GM19395 (cell line): ENCODE measurements around the gene GOLGA5.

Experiments used
- ATAC-seq: cut with Tn5 transposase; IDR thresholded peaks from one replicate; pipeline ENCODE4 v1.9.1; 2021; ENCODE audit warnings: mild to moderate bottlenecking, moderate library complexity; ENCODE audit not compliant: unreplicated experiment

Gene GOLGA5

DNA sequence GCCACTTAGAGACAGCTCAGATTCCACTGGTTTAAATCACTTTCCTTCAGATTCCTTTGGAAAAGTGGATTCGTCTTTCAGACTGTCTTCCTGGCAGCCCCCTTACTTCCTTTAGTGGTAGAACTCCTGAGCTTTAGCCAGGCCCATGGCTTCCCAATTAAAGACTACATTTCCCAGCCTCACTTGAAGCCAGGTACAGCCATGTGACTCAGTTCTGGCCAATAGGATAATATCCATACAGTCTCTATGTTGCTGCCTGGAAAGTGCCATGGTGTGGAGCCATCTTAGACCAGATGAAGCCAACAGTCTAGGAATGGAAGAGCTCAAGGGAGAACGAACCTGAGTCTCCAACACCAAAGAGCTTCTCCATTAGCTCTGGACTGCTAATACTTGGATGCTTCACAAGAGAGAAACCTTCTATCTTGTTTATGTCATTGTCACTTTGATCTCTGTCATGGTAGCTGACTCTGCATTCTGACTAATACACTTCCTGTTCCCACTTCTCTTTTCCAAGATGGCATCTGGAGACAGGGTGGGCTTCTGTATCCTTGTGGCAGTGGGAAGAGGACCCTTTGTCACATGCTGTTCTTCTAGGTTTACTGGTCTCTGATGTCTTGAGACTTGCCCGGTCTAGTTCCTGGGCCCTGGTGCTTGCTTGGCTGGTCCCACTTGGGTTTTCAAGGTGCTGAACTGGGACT is 15.1 kb upstream of the GOLGA5 start:
- ATAC-seq: peak; percentile 39

DNA sequence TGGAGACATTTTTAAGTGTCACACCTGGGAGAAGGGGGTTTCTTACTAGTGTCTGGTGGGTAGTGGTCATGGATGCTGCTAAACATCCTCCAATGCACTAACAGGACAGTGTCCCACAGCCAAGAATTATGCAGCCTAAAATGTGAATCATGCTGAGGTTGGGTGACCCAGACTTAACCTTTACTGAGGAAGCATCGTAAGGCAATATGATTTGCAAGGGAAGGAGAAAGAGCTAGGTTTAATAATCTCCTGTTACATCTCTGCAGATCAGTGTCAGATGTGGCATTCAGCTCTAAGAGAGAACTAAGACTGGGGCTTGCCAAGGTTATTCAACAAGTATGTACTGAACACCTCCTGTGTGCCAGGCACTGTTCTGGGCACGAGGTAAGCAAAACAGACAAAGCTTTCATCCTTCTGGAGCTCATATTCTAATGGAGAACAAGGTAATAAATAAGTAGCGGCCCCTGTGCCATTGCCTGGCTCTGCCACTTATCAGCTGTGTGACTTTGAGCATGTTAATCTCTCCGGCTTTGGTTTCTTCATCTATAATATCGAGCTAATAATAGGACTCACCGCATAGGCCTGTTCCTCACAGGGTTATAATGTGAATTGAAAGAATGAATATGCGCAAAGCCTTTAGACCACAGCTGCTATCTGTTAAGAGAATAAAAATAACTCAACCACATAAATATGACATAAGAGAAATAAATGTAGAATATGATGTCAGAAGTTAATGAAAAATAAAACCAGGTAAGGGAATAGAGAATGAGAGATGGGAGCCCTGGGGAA is 13.5 kb upstream of the GOLGA5 start:
- ATAC-seq: no peak

DNA sequence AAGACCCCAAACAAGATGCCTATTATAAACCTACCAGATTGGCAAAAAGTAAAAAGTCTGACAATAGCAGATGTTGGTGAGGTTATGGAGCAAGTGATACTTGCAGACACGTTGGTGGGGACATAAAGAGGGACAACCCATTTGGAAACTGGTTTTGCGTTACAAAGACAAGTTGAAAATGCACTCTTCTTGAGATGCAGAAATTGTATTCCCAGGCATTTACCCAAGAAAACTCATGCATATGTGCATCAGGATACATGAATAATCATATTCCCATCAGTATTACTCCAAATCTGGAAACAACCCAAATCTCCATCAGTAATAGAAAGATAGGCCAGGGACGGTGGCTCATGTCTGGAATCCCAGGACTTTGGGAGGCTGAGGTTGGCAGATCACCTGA is 12.8 kb upstream of the GOLGA5 start:
- no peak for ATAC-seq

DNA sequence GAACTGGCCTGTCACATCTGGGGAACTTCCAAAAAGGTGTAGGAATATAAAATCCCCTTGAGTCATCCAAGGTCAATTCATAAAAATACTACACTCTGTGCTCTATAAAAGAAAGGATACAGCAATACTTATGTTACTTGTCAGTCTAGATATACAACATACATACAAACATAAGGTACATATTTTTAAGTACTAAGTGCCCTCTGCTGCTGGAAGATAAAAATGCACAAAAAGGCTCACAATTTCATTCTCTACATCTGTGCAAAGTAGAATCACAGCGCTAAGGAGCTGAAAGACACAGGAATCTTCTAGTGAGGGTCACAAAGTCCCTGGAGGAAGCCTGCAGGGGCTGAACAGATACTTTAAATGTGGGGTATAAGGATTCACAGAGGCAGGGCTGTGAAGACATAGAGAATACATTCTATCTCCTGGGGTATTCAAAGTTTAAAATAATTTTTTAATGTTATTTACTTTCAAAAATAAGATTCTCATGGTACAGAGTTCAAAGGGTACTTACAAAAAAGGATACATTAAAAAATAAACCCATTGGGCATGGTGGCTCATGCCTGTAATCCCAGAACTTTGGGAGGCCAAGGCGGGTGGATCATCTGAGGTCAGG is 10.2 kb upstream of the GOLGA5 start:
- ATAC-seq: peak; percentile 69

DNA sequence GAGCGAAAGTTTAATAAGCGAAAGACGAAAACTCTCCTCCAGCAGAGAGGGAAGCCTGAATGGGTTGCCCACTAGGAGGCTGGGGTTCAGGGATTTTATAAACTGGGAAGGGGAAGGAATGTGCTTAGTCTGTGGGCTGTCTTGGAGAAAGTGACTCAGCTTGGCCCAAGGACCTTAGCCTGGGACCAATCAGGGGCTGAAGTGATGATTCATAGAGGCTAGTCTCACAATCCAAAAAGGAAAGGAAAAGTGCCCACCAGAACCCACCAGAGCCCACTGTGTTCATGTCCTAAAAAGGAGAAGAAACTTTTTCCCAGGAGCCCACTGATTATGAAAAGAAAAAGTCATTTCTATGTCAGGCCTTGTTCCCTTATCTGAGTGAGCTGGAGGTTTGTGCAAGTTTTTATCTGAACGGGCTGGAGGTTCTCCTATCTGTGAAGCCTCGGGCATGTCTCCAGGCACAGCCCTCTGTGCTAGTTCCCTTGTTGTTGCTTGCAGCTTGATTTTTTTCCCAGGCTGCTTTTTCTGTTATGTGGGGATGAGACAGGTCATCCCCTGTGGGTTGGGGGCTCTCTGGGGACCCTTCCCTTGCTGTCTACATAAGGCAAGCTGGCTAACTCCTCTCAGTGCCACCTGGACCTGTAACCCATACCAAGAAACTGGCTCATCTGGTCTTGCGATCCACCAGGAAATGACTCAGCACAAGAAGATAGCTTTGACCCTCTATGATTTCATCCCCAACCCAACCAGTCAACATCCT is 8.3 kb upstream of the GOLGA5 start:
- no peak for ATAC-seq

DNA sequence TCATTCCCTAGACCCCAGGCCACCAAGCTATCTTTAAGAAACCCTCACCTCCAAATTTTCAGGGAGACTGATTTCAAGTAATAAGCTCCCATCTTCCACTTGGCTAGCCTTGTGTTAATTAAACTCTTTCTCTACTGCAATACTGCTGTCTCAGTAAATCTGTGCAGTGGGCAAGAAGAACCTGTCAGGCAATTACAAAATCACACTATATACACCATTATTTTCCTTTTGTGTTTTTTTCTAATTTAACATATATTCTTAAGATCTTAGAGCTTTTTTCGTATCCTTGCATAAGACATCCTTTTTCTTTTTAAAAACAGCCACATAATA is 7.7 kb upstream of the GOLGA5 start:
- no peak for ATAC-seq

DNA sequence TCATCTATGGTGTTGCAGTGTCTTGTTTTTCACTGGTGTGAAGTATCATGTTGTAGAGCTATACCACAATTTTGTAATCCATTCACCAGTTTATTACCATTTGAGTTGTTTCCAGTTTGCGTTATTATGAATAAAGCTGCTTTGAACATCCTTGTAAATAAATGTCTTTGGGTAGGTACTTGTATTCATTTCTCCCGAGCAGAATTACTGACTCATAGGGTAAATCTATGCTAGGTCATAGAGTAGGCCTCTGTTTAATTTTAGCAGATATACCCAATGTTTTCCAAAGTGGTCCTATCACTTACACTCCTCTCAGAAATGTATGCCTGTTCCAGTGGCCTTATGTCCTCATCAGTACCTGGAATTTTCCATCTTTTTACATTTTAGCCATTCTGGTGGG is 6.6 kb upstream of the GOLGA5 start:
- no peak for ATAC-seq

DNA sequence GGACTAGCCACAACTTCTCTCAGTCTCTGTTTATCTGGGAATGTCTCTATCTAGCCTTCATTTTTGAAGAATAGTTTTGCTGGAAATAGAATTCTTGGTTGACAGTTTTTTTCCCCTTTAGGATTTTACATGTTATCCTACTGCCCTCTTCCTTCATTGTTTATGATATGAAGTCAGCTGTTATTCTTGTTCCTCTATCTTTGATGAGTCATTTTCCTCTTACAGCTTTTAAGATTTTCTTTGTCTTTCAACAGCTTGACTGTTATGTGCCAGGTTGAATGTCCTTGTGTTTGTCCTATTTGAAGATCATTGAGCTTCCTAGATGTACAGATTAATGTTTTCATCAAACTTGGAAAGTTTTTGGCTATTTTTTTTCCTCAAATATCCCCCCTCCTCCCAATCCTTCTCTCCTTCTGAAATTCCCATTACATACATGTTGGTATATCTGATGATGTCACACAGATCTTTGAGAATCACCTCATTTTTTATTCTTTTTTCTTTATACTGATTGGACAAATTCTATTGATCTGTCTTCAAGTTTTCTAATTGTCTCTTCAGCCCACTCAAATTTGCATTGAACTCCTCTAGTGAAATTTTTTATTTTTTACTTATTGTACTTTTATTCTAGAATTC is 4.5 kb upstream of the GOLGA5 start:
- no peak for ATAC-seq

DNA sequence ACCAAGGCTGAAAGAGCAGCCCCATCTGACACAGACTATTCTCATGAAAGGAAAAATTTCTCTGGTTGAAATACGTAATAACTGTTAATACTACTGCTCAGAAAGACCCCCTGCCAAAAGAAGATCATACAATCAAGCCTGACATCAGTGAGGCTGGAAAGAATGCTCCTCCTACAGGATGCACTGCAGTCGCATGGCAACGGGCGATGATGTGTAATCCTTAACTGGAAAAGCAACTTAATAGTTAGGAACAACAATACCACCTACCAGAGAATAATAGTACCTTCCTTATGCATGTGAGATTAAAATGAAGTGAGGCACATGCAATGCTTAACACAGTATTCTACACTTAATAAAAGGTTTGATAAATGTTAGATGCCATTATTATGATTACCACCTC is 1.2 kb upstream of the GOLGA5 start:
- ATAC-seq: no peak

DNA sequence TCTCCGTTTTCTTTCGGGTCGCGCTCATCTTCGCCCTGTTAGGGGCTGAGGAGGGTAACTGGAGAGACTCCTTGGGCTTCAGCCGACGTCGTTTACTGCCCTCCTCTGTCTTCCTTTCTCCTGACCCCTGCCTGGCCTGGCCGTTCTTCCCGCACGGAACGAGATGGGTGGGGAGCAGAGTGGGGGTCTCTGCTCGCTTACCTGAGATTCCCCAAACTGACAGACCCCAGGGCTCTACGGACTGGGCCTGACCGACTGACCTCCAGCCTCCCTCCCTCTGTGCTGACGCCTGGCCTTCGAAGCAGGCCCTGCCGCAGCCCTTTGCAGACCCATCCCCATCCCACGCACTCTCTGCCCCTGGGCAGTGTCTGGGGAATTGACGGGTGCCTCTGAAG is 439 bp downstream of the GOLGA5 start:
- ATAC-seq: no peak

DNA sequence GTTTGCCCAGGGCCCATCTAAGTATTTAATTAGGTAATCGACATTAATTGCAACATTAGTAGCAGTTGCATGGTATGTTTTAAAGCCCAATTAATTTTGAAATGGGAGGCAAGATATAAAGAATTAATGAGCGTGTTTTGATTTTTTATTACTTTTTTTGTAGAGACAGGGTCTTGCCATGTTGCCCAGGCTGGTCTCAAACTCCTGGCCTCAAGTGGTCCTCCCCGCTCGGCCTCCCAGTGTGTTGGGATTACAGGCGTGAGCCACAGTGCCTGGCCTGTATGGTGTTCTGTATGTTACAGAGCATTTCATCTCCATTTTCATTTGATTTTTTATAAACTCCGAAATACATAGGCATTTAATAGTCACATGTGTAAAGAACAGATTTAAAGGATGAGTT is 856 bp downstream of the GOLGA5 start:
- ATAC-seq: no peak

DNA sequence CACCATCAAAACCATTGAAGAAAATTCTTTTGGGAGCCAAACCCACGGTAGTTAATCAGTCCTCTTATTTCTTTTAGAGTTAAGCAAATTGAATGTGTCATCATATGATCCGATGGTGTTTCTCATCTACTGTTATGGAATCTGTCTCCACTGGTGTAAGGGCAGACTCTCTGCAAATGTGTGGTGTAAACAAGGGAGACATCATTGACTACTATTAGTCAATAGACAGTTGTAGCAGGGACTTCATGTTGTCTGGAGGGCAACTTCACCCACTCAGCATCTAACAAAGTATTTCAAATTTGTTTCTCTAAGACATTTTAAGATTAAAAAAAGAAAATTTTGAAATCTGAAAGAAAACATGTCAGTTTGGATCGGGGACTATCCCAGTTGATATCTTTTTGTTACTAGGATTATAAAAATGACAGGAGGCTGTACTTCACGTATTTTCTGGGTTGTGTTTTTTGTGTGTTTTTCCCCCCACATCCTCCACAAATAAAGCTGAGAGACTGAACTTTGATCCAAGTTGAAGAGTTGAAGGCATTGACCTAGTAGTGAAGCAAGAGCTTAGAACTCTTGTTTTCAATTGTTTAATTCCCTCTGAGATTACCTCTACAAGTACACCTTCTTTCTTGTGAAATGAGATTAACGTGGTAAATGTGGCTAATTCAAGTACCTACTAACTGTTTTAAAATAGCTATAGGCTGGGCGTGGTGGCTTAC is 4.0 kb downstream of the GOLGA5 start:
- ATAC-seq: no peak

DNA sequence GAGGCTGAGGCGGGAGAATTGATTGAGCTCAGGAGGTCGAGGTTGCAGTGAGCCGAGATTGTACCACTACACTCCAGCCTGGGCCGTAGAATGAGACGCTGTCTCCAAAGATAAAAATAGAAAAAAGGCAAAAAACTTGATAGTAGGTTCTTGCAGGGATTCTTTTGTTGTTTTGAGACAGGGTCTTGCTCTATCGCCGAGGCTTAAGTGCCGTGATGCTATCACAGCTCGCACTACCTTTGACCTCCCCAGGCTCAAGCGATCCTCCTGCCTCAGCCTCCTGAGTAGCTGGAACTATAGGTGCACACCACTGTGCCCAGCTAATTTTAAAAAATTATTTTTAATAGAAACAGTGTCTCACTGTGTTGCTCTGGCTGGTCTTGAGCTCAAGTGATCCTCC is 4.7 kb downstream of the GOLGA5 start:
- ATAC-seq: no peak

DNA sequence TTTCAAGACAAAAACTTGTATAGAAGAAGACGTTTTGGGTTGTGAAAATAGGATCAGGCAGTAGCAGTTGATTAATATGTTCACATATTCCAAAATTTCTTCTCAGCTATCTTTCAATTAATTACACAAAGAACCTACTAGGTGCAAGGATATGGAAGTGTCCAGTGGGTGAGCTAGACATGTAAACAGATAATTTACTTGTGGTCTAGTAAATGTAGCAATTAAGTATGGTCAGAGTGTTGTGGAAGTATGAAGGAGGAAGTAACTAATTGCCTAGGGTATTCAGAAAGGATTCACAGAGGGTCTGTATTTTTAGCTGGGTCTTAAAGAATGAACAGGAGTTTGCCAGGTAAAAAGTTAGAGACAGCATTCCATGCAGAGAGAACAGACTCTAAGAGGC is 5.9 kb downstream of the GOLGA5 start:
- no peak for ATAC-seq

DNA sequence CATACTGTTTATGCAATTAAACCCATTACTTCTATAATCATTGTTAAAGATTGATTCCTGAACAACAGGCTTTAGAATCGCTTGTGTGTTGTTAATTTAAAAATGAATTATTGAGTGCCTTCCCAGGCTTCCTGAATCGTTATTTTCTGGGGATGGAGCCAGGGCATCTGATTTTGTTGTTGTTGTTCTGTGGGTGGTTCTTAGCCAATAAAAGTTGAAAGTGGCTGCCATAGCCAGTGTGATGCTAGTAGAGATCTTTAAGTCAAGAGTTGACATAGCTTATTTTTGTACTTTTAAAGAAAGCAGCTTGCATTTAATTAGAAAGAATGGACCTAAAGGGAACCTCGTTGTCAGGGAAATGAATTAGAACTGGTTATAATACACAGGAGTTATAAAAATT is 6.4 kb downstream of the GOLGA5 start:
- ATAC-seq: no peak

DNA sequence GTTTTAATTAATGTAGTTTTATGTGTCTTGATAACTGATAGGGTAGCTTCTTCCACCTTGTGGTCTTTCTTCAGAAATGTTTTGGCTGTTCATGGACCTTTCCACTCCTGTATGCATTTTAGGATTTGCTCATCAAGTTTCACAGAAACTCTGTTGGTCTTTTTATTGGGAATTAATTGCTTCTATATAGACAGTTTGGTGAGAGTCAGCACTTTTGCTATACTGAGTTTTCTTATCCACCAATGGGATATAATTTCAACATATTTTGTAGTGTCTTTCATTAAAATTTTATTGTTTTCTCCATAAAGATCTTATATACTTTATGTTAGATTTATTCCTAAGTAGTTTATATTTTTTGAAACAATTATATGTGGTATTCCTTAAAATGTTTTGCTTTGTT is 7.8 kb downstream of the GOLGA5 start:
- no peak for ATAC-seq

DNA sequence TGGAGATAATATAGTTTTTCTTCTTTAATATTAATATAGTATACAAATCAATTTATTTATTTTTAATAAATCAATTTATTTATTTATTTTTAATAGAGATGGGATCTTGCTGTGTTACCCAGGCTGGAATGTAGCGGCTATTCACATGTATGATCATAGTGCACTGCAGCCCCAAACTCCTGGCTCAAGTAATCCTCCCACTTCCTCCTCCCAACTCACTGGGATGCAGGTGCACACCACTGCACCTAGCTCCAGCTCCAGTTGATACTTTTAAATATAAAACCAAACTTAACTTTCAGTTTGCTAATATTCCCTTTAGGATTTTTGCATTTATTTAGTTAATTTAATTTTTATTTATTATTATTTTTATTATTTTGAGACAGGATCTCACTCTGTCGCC is 8.6 kb downstream of the GOLGA5 start:
- ATAC-seq: no peak

DNA sequence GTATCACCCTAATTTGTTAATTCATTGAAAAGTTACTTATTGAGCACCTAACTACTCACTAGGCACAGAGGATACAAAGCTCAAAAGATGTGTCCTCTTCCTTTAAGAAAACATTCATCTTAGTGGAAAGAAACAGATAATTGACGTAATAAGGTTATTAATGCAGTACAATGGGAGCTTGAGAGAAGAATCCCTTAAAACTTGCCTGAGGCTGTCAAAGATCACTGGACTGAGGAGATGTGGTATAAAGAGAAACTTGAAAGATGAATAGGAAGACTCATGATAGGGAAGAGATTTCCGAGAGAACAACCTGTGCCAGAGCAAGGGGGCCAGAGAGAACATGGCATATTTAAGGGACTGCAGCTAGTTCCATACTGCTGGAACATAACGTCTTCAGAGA is 19.1 kb downstream of the GOLGA5 start:
- no peak for ATAC-seq

DNA sequence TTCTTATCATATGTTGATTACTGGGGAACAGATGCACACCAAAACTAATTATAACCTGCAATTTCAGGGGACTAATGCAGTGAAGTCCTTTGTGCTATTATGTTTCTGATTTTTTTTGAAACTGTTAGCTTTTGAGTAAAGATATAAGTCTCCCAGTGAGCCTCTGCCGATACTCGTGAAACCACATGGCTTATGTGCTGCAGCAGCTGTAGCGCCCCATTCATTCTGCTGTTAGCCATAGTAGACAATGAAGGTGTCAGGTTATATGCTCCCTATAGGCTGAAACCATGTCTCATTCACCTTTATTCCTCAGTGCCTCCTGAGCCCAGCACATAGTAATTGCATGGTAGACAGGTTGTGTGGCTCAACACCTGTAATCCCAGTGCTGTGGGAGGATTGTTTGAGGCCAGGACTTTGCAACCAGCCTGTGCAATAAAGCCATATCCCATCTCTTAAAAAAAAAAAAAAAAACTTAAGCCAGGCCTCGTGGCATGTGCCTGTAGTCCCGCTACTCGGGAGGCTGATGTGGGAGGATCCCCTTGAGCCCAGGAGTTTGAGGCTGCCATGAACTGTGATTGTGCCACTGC is 25.0 kb downstream of the GOLGA5 start:
- no peak for ATAC-seq
